ENCODE data around the gene SETD1A.

The SETD1A gene

GRCh38 chr16:30982548-30983288, 25.2 kb downstream of the SETD1A start:
- no peak for DNase-seq (ENCODE audit: low read depth in 2 of 2)

GRCh38 chr16:30983289-30983889, 25.8 kb downstream of the SETD1A start:
- no peak for DNase-seq (ENCODE audit: low read depth in 2 of 2)

GRCh38 chr16:30983898-30984610, 26.5 kb downstream of the SETD1A start:
- no peak for DNase-seq (ENCODE audit: low read depth in 2 of 2)

DNA sequence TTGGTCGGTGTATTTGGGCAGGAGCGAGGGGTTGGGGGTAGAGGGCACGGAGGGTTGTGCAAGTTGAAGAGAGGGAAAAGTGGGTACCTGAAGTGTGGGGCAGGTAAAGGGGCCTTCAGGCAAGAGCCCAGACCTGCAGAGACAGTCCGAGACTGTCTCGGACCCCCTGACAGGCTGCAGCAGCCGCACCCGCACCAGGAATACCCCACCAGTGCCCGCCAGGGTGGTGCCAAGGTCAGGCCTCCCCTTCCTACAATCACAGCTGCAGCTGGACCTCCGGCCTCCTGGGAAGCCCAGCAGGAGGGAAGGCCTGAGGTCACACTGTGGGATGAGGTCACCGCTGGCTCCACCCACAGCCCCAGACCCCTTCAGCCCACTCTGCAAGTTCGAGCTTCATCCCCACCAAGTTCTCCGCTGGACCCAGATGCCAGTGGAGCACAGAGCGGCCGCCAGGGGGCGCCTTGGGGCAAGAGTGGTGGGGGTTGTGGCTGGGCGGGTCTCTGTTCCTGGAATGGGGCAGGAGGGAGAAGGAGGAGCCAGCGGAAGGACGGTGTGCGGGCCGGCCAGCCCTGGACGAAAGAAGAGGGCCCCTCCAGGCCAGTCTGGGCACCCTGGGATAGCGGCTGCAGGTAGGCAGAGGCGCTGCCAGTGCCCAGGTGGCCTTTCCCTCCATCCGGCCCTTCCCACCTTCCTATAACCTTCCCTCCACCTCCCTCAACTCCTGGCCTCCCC, 27.3 kb downstream of the SETD1A start, which contains the start of gene HSD3B7:
Gene HSD3B7 (plus strand): TSS at position 539 of the 732 bp plus-strand sequence. CDS start 452 bp downstream, outside the sequence.
- DNase-seq (ENCODE audit: low read depth in 2 of 2) = peak; percentile 79 to 85

- no peak for DNase-seq (ENCODE audit: low read depth in 2 of 2)
Observed at GRCh38 chr16:30985401-30986128, 28.0 kb downstream of the SETD1A start.

GRCh38 chr16:30986129-30986991, 28.8 kb downstream of the SETD1A start:
- DNase-seq (ENCODE audit: low read depth in 2 of 2) = no peak

GRCh38 chr16:30987581-30988190, 30.1 kb downstream of the SETD1A start:
- DNase-seq (ENCODE audit: low read depth in 2 of 2) = no peak

- DNase-seq (ENCODE audit: low read depth in 2 of 2) = no peak
Observed at GRCh38 chr16:30989469-30990047, 32.0 kb downstream of the SETD1A start.

DNA sequence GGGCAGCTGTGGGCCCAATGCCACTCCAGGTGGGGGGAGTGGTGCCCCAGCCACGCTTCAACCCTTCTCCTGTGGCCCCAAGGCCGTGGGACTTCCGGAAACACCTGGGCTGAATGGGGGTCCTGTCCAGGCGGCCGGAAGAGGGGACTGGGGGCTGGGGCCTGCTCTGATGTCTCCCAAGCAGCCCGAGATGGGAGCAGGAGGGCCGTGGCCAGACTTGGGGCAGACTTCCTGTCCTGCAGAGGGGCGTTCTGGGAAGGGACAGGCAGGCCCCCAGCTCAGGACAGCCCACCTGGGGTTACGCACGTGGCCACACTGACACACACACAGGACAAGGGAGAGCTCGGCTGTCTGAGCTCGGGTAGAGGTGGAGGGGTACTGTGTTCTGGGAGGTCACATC, 32.6 kb downstream of the SETD1A start:
- DNase-seq (ENCODE audit: low read depth in 2 of 2) = no peak

- no peak for DNase-seq (ENCODE audit: low read depth in 2 of 2)
Observed at GRCh38 chr16:30991052-30991451, 33.5 kb downstream of the SETD1A start.

DNA sequence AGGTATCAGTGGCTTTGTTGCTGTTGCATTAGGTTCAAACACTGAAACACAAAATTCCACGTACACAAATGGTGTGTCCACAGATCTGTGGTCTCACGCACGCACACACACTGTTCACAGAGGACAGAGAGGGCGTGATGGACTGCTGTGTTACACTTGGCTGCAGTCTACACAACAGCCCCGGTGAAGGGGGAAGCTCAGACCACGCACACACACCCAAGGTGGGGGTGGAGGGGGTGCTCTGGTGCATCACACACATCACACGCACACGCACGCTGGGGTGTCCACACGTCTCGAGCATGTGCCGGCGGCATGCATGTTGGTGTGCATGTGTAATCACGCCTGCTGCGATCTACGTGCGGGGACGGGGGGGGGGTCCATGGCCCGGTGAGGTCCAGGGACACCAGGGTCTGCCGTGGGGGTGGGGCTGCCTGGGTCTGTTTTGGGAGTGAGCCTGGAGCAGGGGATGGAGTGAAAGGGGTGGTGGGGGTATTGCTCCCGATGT, 34.8 kb downstream of the SETD1A start:
- no peak for DNase-seq (ENCODE audit: low read depth in 2 of 2)

DNA sequence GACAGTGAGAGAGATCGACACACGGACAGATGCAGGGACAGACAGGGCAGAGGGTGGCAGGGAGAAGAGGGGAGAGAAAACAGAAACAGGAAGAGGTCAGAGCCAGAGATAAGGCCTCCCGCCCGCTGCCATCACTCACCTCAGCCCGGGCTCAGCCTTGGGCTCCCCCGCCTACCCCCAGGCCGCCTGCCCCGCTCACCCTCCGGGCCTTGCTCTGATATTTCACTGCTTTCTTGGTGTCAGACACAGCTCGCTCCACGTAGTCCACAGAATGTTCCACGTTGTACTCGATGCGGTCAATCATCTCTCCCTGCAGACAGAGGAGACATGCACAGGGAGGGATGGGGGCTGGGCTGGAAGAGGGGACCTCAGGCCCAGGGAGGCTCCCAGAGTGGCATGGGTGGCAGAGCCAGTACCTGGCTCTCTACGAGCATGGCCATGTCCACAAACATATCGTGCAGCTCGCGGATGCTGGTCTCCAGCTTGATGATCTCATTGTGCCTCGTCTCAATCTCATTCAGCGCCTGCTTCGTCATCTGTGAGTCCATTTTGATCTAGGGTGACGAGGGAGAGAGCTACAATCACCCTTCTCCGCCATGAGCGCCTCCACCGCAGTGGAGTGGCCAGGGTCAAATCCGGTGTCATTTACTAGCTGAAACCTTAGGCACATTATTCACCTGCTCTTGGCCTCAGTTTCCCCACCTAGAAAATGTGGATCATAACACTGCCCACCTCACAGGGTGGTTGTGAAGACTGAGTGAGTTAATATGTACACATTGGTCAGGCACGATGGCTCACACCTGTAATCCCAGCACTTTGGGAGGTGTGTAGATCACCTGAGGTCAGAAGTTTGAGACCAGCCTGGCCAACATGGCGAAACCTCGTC, 35.6 kb downstream of the SETD1A start:
- DNase-seq (ENCODE audit: low read depth in 2 of 2) = no peak

DNA sequence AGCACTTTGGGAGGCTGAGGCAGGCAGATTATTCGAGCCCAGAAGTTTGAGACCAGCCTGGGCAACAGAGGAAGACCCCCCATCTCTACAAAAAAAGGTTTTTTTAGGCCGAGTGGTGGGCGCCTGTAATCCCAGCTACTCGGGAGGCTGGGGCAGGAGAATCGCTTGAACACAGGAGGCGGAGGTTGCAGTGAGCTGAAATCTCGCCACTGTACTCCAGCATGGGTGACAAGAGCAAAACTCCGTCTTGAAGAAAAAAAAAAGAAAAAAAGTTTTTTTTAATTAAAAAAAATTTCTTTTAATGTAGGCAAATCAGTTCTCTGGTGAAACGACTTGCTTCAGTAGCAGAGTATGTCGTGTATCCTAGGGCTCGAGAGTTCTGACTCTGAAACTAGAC, 38.4 kb downstream of the SETD1A start:
- no peak for DNase-seq (ENCODE audit: low read depth in 2 of 2)

GRCh38 chr16:30996324-30996984, 38.9 kb downstream of the SETD1A start:
- no peak for DNase-seq (ENCODE audit: low read depth in 2 of 2)

- peak; percentile 80 to 83 for DNase-seq (ENCODE audit: low read depth in 2 of 2)
Observed at GRCh38 chr16:30996985-30997724, 39.6 kb downstream of the SETD1A start.

DNA sequence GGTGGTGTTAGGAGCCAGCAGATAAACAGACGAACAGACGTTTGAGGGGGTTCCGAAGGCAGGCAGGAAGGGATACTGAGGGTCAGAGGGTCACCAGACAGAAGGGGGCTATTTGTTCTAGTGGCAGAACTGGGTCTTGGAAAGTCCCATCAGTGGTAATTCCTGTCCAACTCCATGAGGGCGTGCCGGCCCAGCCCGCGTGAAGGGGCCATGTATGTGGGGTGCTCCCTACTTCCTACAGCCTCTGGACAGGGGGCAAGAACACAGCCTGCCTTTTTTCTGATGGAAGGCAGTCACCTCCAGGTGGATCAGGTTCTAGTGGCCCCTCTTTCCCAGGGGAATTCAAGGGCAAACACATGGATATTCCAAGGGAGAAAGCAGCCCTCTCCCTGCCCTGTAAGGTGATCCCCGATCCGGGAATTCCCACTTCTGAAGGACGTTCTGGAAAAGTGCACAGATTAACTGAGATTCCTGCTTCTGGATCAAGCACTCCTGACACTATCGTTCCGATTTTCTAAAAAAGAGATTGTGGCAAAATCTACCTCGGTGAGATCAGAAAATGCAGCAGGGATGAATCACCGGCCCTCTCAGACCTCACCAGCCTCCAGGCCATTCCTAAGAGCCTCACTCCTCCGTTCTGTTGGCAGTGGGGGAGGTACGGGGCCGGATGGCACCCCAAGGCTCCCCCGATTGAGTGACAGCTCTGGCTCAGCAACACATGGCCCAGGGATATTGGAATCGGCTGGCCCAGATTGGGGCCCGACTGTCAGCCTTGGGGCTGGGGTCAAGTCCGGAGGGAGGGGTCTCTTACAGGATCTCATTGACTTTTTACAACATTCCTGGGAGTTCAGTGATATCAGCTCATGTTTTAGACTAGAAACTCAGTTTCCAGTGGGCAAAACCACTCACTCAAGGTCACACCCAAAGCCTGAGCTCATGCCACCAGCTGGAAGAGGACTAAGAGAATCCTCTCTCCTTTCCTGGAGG, 40.5 kb downstream of the SETD1A start:
- DNase-seq (ENCODE audit: low read depth in 2 of 2) = no peak

Measured in activated CD4-positive, alpha-beta T cell treated with anti-CD3 and anti-CD28 coated beads for 24 hours (primary cell).